Epithelial cell of esophagus (primary cell): ENCODE measurements around the gene ZNF101.

ENCODE experiments used
- DNase-seq: peaks from one replicate; pipeline ENCODE4 v3.0.0; 2010; ENCODE audit warnings: low read depth
- H3K4me3 ChIP-seq: 2 replicates; pipeline ENCODE4 v1.5.1; 2011; ENCODE audit warnings: mild to moderate bottlenecking, low read length, control low read depth
- TF ChIP-seq, protein P1 (sequence below): IDR thresholded peaks from 2 replicates; pipeline ENCODE4 v1.5.1; 2011; ENCODE audit warnings: low read depth, mild to moderate bottlenecking, low read length, control low read depth, inconsistent platforms; ENCODE audit not compliant: insufficient read depth; ENCODE audit errors: missing control alignments

ZNF101 gene

DNA sequence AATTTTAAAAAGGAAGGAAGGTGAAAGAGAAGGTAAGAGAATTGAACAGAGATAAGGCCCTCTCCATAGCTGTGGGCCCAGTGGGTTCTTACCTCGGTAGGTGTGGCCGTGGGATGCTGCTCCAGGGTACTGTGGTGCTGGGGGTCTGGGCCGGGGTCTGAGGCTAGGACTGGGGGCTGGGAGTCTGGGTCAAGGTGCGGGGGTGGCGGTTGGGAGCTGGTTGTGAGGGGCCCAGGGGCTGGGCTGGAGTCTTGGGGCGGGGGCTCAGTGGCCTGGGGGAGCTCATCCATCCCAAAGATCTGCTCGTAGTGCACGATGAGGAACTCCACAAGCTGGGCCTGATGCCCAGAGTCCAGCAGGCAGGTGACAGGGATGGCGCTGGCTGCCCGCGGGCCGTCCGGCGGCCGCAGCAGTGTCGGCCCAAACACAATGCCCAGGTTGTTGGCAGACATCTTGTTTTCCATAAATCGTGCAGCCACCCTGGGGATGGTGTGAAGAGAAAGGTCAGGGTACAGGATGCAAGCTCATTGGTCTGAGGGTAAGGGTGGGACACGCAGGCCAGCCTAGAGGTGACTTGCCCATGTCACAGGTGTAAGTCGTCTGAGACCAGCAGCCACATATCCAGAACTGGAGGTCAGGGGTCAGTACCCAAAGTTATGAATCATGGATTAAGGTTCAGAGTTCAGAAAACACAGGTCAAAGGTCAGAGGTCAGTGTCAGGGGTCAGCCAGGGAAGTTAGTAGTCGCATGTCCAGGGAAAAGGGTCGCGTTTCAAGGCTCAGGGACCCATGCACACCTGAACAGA lies 34.7 kb upstream of the ZNF101 start:
- no peak overlapping the region for H3K4me3 ChIP-seq
- TF ChIP-seq, protein P1, sequence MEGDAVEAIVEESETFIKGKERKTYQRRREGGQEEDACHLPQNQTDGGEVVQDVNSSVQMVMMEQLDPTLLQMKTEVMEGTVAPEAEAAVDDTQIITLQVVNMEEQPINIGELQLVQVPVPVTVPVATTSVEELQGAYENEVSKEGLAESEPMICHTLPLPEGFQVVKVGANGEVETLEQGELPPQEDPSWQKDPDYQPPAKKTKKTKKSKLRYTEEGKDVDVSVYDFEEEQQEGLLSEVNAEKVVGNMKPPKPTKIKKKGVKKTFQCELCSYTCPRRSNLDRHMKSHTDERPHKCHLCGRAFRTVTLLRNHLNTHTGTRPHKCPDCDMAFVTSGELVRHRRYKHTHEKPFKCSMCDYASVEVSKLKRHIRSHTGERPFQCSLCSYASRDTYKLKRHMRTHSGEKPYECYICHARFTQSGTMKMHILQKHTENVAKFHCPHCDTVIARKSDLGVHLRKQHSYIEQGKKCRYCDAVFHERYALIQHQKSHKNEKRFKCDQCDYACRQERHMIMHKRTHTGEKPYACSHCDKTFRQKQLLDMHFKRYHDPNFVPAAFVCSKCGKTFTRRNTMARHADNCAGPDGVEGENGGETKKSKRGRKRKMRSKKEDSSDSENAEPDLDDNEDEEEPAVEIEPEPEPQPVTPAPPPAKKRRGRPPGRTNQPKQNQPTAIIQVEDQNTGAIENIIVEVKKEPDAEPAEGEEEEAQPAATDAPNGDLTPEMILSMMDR, result no peak
- DNase-seq, result no peak

DNA sequence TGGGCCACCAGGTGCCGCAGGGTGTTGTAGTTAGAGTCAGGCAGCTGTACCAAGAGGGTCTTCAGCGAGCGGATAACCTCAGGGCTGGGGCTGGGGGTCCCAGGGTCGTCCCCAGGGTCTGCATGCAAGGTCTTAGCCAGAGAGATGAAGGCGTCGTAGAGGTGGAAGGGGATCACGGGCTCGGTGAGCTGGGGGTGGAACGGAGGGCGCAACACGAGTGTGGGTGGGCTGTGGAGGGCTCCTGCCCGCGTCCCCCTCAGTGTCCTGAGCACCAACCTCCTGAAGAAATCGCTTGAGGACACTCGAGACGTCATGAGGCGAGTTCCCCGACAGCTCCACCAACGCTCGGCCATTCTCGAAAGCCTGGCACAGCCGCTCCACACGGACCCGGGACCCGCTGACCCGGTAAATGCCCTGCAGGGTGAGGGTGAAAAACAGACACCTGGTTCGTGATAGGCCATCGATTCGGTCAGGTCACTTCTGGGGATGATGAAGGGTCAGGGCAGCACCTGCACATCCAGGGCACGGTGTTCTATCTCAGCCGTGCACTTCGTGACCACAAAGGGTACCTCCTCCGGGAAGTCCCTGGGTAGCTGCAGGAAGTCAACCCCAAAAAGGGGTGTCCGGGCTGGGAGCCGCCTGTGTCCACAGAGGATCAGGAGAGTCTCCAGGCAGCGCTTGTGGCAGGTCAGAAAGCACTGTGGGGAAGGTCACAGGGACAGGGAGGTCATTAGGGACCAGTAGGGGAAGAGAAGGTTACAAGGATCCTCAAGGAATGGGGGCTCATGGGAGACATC lies 33.9 kb upstream of the ZNF101 start:
- H3K4me3 ChIP-seq, result no peak overlapping the region
- TF ChIP-seq, protein P1, result no peak
- no peak for DNase-seq

DNA sequence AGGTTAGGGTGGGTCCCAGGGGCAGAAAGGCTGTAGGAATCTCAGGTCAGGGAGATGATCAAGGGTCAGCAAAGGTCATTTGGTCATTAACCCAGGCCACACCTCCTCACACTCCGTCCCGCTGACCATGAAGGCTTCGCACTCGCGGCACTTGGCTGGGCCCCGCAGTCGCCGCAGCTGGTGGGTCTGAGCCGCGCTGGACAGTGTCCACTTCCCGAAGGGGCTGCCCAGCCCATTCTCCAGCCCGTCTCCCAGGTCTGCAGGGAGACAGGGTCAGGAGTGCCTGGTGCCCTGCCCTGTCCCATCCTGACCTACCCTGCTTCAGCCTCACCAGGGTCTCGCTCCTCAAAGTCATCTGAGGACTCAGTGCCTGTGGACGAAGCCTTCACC lies 33.3 kb upstream of the ZNF101 start:
- H3K4me3 ChIP-seq, result no peak overlapping the region
- DNase-seq, result no peak
- TF ChIP-seq, protein P1, result no peak

DNA sequence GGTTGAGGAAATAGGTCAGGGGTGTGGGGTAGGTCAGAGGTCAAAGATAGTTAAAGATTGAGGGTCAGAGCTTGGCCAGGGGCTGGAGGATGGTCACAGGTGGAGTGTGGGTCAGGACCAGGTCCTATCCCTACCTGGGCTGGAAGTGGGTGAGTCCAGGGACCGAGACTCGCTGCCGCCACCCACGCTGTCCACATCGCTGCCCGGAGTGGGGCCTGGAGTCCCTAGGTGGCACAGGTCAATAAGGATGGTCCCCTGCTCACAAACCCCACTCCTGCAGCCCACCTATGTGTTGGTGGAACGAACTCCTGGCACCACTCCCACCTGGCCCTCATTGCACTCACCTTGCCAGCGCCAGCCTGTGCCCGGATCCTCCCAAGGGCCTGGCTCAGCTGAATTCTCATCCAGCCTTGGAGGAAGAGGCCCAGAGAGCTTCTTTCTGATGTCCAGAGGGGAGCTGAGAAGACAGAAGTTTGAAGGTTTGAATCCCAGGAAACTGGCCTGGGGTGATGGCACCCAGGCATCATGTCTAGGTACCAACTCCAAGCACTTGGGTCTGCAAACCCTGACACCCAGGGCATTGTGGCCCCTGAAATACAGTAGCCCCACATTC lies 32.0 kb upstream of the ZNF101 start:
- no peak for DNase-seq
- TF ChIP-seq, protein P1, result no peak
- no peak overlapping the region for H3K4me3 ChIP-seq

DNA sequence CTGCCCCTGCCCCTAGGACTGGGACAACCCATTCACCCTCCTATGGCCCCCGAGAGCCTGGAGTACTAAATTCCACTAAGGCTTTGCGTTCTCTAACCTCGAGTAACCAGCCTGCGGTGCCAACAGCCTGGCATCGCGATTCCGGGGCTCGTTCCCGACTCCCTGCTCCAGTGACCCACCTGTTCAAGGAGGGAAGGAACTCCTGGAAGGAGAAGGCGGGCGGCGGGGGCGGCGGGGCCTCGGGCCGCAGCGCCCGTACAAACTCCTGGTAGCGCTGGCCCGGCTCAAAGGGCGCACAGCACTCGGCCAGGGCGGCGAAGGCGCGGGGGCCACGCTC lies 31.5 kb upstream of the ZNF101 start:
- TF ChIP-seq, protein P1, result no peak
- DNase-seq, result no peak
- no peak overlapping the region for H3K4me3 ChIP-seq

DNA sequence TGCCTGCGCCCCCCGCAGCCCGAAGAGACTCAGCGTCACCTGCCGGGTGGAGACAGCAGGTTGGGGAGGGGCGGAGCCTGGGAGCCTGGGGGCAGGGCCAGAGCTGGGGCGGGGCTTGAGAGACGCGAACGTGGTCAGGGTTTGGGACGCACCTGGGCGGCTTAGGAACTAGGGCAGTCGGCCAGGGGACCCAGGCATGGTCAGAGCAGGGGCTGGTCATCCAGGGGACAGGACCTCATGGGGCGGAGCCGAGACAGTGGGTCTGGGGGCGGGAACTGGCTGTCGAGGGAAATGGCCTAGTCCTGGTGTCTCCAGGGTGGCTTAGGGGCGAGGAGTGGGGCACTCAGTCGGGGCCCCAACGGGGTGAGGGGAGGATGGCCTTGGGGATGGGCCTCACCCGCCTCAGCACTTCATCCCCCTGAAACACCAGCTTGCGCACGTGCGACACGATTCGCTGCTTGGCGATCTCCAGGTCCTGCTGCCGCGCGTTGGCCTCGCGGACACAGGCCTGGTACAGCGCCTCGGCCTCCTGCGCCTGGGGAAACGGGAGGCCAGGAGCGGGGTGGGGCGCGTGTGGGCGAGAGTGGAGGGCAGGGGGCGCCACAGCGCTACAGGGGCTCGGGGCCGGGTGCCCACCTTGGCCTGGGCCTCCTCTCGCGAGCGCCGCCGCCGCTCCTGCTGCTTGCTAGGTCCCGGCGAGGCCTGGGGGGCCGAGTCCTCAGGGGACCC lies 31.0 kb upstream of the ZNF101 start:
- DNase-seq, result no peak
- TF ChIP-seq, protein P1, result no peak
- H3K4me3 ChIP-seq, result no peak overlapping the region
